NCI-H187 (cell line): ENCODE results near the gene CYB5B.

Experiments used
- DNase-seq, 2 experiments: peaks; one replicate each; lab custom pipeline; 2025; lab: John Stamatoyannopoulos, UW

Gene CYB5B

DNA sequence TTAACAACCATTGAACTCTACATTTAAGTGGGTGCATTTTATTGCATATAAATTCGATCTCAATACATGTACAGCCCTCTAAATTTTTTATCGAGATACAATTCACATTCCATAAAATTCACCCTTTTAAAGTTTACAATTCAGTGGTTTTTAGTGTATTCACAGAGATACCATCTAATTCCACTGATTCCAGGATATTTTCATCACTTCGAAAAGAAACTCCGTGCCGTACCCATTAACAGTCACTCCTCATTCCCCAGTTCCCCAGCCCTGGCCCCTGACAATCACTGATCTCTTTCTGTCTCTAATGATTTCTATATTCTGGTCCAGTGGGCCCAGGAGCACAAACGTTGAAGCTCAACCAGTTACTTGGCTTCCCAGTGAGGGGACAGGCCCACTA is 61.4 kb downstream of the CYB5B start:
- no peak for DNase-seq

DNA sequence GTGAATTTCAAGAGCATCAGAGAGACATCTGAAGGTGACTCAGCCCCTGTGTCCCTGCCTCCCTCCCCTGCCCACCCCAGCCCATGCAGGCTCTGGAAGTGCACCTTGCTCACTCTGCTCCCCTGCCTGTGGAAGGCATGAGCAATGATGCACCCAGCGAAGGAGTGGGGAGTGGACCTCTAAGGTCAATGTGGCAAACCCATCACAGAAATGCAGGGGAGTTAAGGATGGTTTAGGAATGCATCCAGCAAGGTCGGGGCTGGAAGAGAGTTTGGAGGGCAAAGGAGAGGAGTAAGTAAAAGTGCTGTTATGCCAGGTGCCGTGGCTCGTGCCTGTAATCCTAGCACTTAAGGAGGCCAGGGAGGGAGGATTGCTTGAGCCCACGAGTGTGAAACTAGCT is 61.9 kb downstream of the CYB5B start:
- DNase-seq = no peak

DNA sequence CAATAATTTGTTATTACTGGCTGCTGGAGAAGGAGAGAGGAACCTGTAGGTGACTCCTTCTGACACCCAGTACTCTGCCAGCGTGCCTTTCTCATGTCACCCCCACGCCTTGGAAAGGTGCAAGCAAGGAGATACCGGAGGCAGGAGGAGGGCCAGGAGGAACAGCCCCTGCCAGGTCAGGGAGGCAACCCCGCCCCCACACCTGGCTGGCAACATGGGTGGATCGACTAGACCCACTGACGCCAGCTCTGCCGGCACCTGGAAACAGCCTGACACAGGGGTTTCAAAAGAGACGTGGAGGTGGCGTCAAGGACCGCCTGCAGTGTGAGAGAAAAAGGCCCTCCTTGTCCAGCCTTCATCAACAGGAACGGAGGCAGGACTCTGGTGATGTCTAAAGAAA is 62.3 kb downstream of the CYB5B start:
- no peak for DNase-seq

DNA sequence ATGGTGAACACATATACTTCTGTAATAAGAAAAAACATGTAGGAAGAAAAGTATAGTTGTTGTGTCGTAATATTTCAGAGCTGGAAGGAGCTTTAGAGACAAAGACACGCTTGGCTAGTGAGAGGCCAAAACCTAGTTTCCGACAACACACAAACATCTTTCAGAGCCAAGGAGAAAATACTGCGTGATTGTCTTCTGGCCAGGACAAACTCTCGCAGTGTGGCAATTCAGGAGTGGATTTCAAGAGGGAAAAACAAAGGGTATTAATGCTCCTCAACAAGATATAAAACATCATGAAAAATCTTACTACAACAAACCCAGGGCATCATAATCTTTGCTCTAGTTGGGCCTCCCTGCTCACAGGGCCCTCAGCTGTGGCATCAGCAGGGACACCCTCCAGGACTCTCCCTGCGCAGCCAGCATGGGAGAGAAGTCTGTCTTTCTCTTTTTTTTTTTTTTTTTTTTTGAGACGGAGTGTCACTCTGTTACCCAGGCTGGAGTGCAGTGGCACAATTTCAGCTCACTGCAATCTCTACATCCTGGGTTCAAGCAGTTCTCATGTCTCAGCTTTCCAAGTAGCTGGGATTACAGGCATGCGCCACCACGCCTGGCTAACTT is 66.4 kb downstream of the CYB5B start:
- no peak for DNase-seq

DNA sequence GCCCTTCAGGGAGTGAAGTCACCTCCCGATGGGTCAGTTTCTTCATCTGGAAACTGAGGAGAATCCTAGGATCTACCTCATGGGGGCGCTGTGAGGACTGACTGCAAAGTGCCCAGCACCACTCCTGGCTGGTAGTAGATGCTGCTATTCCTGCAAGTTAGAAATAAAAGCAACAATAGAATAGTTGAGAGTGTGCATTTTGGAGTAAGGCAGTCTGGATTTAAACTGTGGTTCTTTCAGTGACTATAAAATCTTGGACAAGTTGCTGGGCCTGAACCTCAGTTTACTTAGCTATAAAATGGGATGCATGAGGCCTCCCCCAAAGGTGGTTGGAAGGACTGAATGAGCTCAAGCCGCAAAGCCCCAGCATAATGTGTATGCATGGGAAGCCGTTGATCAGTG is 70.6 kb downstream of the CYB5B start:
- DNase-seq = no peak

DNA sequence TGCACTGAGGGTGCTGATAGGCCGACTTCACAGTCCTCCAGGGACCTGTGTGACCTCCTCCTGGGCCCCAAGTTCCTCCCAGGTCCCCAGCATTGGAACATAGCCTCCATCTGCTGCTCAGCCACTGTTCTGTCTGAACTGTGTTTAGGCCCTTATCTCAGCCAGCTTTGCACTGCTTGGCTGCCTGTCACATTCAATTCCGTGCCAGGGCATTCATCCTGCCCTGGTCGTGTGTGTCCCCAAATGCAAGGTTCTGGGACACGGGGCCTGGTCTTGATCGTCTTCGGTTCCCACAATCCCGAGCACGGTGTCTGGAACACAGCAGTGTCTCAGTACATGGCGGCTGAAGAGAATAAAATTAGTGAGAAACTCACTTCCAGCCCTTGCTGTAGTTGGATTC is 71.4 kb downstream of the CYB5B start:
- no peak for DNase-seq

DNA sequence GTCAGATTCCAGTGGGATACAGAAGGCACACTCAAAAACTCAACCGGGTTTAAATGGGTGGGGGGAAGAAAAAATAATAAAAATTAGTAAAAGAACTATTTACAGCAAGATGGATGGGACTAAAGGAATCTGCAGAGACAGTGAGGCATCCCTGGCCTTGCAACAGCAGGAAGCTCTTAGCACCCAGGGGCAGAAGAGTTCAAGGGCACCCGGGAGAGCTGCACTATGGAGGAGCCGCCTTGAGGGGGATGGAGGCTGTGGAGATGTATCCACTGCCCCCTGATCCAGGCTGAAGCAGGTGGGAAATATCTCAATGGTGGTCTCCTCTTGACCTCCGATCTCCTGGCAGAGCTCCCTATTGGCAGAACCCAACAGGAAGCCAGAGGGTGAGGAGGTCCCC is 72.0 kb downstream of the CYB5B start:
- DNase-seq = no peak

DNA sequence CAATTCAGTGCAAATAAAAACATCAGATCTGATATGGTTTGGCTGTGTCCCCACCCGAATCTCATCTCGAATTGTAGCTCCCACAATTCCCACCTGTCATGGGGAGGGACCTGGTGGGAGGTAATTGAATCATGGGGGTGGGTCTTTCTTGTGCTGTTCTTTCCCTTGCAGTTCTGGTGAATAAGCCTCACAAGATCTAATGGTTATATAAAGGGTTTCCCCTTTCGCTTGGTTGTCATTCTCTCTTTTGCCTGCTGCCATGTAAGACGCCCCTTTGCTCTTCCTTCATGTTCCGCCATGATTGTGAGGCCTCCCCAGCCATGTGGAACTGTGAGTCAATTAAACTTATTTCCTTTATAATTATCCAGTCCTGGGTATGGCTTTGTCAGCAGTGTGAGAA is 72.5 kb downstream of the CYB5B start:
- no peak for DNase-seq

DNA sequence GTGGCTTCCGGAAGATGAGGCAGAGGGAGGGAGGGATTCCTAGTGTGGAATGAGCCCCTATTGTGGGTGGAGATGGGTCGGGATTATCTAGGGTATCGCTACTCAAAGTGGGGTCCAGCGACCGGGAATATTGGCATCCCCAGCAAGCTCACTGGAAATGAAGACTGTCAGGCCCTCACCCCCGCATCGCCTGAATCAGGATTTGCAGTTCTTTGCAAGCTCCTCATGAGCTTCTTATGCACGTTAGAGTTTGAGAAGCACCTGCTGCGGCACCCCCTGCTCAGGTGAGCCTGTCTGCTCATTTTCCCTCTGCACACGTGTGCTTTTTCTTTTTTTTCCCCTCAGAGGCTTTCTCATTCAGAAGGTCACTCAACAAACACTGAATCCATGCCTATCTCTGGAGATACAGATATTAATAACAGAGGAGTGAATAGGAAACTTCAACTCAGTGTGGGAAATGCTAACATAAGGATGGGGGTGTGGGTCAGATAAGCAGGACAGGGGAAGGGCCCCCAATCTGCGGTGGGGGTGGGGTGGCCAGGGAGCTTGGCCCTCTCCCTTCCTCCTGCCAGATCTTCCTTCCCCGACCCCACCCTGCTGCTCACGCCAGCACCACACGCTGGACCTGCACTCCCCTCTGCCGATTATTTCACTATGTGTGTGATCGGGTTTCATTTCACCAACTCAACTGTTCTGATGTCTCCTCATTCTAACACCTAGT is 73.6 kb downstream of the CYB5B start:
- DNase-seq = no peak

DNA sequence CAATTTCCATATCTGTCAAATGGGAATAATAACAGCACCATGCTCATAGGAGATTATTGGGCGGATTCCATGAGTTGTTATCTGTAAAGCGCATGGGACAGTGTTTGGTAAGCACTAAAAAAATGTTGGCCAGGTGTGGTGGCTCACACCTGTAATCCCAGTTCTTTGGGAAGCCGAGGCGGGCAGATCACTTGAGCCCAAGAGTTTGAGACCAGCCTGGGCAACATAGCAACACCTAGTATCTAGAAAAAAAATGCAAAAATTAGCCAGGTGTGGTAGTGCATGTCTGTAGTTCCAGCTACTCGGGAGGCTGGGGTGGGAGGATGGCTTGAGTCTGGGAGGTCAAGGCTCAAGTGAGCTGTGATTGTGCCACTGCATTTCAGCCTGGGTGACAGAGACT is 74.5 kb downstream of the CYB5B start:
- no peak for DNase-seq

DNA sequence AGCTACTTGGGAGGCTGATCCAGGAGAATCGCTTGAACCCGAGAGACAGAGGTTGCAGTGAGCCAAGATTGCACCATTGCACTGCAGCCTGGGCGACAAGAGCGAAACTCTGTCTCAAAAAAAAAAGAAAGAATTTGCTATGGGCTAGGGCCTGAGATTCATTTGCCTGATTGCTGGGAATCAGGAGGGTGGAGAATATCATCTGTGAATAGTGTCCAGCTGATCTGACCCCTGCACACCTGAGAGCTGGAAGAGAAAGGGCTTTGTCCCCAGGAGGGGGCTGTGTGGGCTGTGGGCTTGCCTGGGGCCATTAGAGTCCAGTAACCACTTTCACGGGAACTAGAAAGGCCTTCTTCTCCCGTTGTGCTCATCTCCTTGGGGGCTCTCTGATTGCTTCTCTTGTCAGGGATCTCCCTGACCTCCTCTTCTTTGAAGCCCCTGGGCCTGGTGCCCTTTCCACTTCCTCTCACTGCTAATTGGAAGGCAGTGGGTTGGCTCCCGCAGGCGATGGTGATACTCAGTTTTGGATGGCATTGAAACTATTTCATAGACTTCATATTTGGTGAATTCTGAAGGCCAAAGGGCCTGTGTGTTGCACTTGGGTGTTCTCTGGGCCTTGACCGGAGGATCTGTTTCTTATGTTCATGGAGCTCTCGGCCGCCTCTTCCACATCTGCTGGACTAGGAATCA is 75.3 kb downstream of the CYB5B start:
- no peak for DNase-seq

DNA sequence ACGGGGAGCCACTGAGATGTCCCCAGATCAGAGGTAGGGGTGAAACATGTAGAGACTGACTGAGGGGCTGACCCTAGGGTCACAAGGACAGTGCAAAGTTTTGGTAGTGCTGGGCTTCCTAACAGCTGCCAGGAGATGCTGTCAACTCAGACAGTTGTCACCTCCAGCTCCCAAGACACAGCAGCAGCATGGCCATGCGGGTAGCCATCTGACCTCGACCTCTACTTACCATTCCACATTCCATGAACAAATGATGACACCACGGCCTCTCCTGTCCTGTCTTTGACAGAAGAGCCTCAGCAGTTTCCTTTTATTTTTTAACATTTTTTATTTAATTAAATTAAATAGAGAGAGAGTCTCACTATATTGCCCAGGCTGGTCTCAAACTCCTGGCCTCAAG is 76.1 kb downstream of the CYB5B start:
- DNase-seq = no peak

DNA sequence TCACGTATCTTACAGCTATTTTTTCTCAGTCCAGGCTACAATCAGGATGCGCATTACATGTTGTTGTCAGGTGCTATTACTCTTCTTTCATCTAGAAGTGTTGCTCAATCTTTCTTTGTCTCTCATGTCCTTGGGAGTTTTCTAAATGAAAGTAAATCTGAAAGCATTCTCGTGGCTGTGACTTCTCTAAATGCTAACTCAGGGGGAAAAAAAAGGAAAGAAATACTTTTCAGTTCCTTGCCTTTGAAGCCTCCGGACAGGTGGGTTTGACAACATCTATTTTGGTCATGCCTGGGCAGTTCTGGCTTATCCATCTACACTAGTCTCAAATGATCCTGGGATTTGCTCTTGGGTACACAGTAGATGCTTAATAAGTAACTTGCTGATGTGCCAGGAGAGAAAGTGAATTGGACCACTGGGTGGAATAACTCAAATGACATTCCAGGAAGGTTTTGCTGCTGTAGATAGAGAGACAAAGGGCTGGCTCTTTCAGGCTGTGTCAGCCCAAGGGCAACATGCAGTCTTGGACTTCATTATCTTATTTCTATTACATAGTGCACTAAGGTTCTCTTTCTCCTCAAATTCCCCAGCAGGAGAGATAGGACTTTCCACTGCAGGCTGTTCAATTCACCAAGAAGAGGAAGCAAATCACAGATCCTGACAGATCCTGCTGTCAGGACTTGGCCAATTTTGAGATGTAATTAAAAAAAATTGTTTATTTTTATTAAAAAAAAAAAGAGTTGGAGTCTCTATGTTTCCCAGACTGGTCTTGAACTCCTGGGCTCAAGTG is 77.7 kb downstream of the CYB5B start:
- DNase-seq = no peak

DNA sequence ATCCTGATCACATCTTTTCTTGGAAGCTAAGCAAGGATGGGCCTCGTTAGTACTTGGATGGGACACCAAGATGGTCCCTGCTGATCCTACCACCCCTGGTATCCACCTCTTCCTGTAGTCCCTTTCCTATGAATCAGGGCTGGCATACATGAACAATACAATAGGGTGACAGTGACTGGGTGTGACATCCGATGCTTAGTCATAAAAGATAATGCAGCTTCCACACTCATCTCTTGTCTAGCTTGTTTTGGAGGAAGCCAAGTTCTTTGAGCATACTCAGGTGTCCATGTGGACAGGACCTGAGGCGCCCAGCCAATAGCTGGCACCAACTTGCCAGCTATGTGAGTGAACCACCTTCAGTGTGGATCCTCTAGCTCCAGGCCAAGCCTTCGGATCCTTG is 78.8 kb downstream of the CYB5B start:
- DNase-seq = no peak

DNA sequence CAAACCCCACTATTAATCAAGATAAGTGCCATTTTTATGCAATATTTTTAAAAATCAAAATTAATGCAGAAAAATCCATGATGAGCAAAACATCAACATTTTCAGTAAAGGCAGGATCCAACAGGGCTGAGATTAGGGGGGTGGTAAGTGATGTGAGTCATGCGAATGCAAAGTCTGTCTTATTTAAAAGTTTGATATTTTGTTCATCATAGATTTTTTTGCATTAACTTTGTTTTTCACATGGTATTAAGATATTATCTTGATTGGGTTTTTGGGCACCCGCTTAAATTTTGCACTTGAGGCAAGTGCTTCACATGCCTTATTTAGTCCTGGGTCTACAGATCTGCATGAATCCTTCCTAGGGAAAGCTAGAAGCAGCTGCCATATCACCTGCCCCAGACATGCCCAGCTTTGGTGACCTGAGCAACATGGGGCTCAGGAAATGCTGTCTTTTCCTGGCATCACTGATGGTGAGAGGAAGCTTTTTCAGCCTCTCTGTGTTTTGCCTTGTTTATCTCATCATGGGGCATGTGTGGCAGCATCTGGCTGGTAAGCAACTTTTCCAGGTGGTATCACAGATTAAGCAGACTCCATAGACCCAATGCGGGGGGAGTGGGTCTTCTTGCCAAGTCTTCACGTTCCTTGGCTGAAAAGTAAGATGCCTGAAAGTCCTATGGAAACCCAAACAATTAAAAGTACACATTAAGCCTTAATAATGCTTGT is 83.8 kb downstream of the CYB5B start:
- no peak for DNase-seq

DNA sequence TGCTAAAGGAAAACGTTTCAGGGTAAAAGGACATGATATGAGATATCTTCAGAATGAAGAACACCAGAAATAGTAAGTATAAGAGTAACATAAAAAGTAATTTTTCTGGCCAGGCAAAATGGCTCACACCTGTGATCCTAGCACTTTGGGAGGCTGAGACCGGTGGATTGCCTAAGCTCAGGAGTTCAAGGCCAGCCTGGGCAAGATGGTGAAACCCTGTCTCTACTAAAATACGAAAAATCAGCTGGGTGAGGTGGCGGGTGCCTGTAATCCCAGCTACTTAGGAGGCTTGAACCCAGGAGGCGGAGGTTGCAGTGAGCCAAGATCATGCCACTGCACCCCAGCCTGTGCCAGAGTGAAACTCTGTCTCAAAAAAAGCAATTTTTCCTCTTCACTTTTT is 84.7 kb downstream of the CYB5B start:
- DNase-seq = no peak

DNA sequence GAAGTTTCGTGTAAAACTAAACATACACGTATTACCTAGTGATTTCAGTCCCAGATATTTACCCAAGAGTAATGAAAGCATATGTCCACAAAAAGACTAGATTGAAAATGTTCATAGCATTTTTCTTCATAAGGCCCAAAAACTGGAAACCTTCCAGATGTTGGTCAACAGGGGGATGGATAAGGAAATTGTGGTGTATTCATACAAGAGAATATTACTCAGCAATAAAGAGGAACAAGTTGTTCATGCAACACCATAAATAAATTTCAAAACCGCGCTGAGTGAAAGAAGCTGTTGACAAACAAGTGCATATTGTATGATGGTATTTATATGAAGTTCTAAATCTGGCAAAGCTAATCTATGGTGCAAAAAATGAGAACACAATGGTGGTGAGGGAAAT is 87.2 kb downstream of the CYB5B start:
- no peak for DNase-seq

DNA sequence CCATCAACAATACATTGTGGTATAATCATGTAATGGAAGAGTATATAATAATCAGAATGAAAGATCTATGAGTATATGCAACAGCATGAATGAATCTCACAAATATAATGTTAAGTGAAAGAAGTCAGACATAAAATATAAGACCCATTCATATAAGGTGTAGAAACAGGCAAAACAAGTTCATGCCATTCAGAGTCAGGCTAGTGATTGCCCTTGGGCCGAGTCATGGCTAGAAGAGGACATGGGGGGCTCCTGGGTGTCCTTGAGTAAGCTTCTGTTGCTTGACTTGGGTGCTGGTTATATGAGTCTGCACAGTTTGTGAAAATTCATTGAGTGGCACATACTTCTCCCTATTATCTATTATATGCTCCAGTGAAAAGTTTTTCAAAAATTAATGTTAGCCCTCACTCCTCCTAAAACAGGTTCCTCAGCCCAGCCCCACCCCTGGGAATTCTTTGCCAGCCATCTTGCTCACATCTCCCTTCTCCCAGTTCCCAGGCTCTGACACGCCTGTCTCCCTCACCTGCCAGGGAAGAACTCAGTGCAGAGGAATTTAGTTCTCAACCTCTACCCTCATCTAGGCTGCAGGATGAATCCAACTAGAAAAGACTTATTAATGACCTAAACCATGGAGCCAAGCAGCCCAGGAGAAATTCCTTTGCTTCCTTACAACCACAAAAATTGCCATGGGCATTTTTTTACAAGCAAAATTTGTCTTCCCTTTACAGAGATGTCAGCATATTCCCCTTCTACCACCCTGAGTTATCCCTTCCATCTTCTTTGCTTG is 89.0 kb downstream of the CYB5B start:
- DNase-seq = no peak

DNA sequence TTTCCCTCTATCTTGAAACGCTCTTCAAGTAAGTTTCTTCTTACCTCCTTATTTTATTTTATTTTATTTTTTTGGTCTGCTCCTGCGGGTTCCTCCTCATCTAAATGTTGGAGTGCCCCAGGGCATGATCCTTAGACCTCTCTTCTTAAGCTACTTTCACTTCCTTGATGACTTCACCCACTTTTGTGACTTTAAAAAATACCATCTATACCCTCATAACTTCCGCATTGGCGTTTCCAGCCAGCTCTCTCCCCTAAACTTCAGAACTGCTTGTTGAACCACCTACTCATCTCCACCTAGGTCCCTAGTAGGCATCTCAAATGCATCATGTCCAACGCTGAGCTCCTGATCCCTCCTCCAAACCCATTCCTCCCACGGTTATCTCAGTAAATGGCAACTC is 89.9 kb downstream of the CYB5B start:
- DNase-seq = no peak
